Stomach (tissue), 9 donors: ENCODE measurements around the gene CPS1. TPM values are rescaled to one million over a fixed set of nuclear protein-coding genes. Genes with fewer than 3 reads are reported as not detected.

Experiments
- DNase-seq, 2 donors: peaks; one replicate each; pipeline versions ENCODE4 v3.0.0 to v3.0.0-alpha.2; 2013 to 2019
- H3K27ac ChIP-seq, 5 donors: fragments of 200-600 bp in 4 of 5; sonication (generic) in 4 of 5; one replicate each; pipeline ENCODE4 v1.5.1; 2013 to 2019; ENCODE audit warnings: mild to moderate bottlenecking in 1 of 5, moderate library complexity in 1 of 5
- H3K27me3 ChIP-seq, 3 donors: fragments of 200-600 bp; sonication (generic); one replicate each; pipeline ENCODE4 v1.5.1; 2017 to 2019; ENCODE audit warnings: mixed run types in 1 of 3
- H3K36me3 ChIP-seq, 4 donors: fragments of 200-600 bp; sonication (generic); 1 replicate in 3 of 4; 2 replicates in 1 of 4; pipeline ENCODE4 v1.5.1; 2016 to 2019
- H3K4me1 ChIP-seq, 4 donors: fragments of 200-600 bp; sonication (generic); one replicate each; pipeline ENCODE4 v1.5.1; 2016 to 2019
- H3K4me3 ChIP-seq, 4 donors: fragments of 200-600 bp; sonication (generic) in 3 of 4; one replicate each; pipeline ENCODE4 v1.5.1; 2016 to 2019; ENCODE audit warnings: mild to moderate bottlenecking in 1 of 4
- H3K9me3 ChIP-seq, 4 donors: fragments of 200-600 bp; sonication (generic); one replicate each; pipeline ENCODE4 v1.5.1; 2016 to 2019
- CTCF ChIP-seq, 7 experiments: fragments of 450-650 bp in 4 of 7; fragments of 200-600 bp in 3 of 7; sonication (generic) in 3 of 7; IDR thresholded peaks; one replicate each; pipeline ENCODE4 v1.5.1; 2016 to 2019; ENCODE audit warnings: antibody characterized with exemption in 7 of 7, control low read depth in 2 of 7, mild to moderate bottlenecking in 1 of 7
- EP300 ChIP-seq: sonication (generic); formaldehyde crosslinking; IDR thresholded peaks from one replicate; pipeline ENCODE4 v1.6.1; 2017; ENCODE audit warnings: antibody characterized with exemption
- POLR2A ChIP-seq, 4 donors: fragments of 450-650 bp; IDR thresholded peaks; one replicate each; pipeline ENCODE4 v1.6.1; 2016; ENCODE audit warnings: antibody characterized with exemption in 4 of 4, control low read depth in 2 of 4, mild to moderate bottlenecking in 1 of 4, moderate library complexity in 1 of 4
- POLR2AphosphoS5 ChIP-seq, 3 donors: sonication (generic); formaldehyde crosslinking; IDR thresholded peaks; one replicate each; pipeline ENCODE4 v1.6.1; 2016; ENCODE audit warnings: antibody characterized with exemption in 3 of 3
- WGBS, 5 donors: extraction: QIAGEN DNeasy Blood & Tissue Kit in 3 of 5; methylation state at CpG; one replicate each; pipeline versions ENCODE4 v1.1.5 to v1.1.7; 2013 to 2018; 5-methylcytosine and 5-hydroxymethylcytosine counted together
- intact Hi-C: fragments of 100-400 bp; cut with DNase I; formaldehyde crosslinking; loops from one replicate; pipeline ENCODE4 v1.15.1; 2023; ENCODE audit warnings: low total_unique reads
- polyA plus RNA-seq, 3 donors: library from polyadenylated mRNA; stranded (reverse); fragments of 200-250 nt; gene quantifications; one replicate each; pipeline ENCODE4 v1.2.3, GENCODE V29; 2013
- total RNA-seq, 5 donors: library from RNA; depleted of rRNA; stranded (reverse); fragments of >200 nt; gene quantifications; one replicate each; pipeline versions ENCODE4 v1.1.0 to v1.2.3, GENCODE V29; 2014 to 2016
- donor health status: healthy with polysubstance abuse.
- donor health status: Bipolar disorder and iron deficiency.
- donor health status: healthy.

CPS1 gene
- total and polyA plus RNA-seq, 8 donors: under 0.01 to 14.9 (median 0.51) TPM

- intact Hi-C loops: no loop called here
- WGBS, 5 donors: 62 to 71% (median 66%) methylated on average over 2 of the region's 2 CpGs
- Histone ChIP-seq H3K36me3 (no peaks in the 10 kb centered on the region), H3K4me1 (no peaks in the 10 kb centered on the region), H3K27ac (no peak overlapping the region), H3K4me3 (no peak overlapping the region), H3K9me3 (no peaks in the 10 kb centered on the region), H3K27me3 (no peaks in the 10 kb centered on the region)
- TF ChIP-seq EP300 (no peak), POLR2A (IDR thresholded peaks at IDR 0.05) (no peak), POLR2AphosphoS5 (IDR thresholded peaks at IDR 0.05) (no peak), CTCF (IDR thresholded peaks at IDR 0.05) (no peak)
- DNase-seq: no peak
Measured at GRCh38 chr2:210591663-210592062, 35.3 kb downstream of the CPS1 start.

GRCh38 chr2:210592726-210593125, 36.3 kb downstream of the CPS1 start:
- TF ChIP-seq POLR2A (IDR thresholded peaks at IDR 0.05) (no peak), POLR2AphosphoS5 (IDR thresholded peaks at IDR 0.05) (no peak), CTCF (IDR thresholded peaks at IDR 0.05) (no peak), EP300 (no peak)
- Histone ChIP-seq H3K4me3 (no peak overlapping the region), H3K36me3 (no peaks in the 10 kb centered on the region), H3K9me3 (no peaks in the 10 kb centered on the region), H3K27ac (no peak overlapping the region), H3K27me3 (no peaks in the 10 kb centered on the region), H3K4me1 (no peaks in the 10 kb centered on the region)
- no peak for DNase-seq
- intact Hi-C loops: no loop called here
- WGBS, 5 donors: 72 to 82% (median 77%) methylated on average over 4 of the region's 4 CpGs

- DNase-seq: peak in 1 of 2 donors; percentile 4
- intact Hi-C loops: no loop called here
- Histone ChIP-seq H3K36me3 (no peaks in the 10 kb centered on the region), H3K4me3 (no peak overlapping the region), H3K9me3 (peaks cover 0 to 4% (median 0%) of the 10 kb centered on the region in 4 donors), H3K27ac (no peak overlapping the region), H3K27me3 (no peaks in the 10 kb centered on the region), H3K4me1 (no peaks in the 10 kb centered on the region)
- WGBS, 5 donors: 74 to 85% (median 76%) methylated on average over 4 of the region's 4 CpGs
- TF ChIP-seq POLR2AphosphoS5 (IDR thresholded peaks at IDR 0.05) (no peak), POLR2A (IDR thresholded peaks at IDR 0.05) (no peak), CTCF (IDR thresholded peaks at IDR 0.05) (no peak), EP300 (no peak)
Measured at GRCh38 chr2:210593166-210593565, 36.8 kb downstream of the CPS1 start.

GRCh38 chr2:210598219-210598618, 41.8 kb downstream of the CPS1 start:
- Histone ChIP-seq H3K4me1 (no peaks in the 10 kb centered on the region), H3K36me3 (peaks cover 0 to 5% (median 0%) of the 10 kb centered on the region in 4 donors), H3K4me3 (no peak overlapping the region), H3K27me3 (no peaks in the 10 kb centered on the region), H3K9me3 (peaks cover 0 to 6% (median 0%) of the 10 kb centered on the region in 4 donors), H3K27ac (no peak overlapping the region)
- no peak for DNase-seq
- TF ChIP-seq EP300 (no peak), POLR2AphosphoS5 (IDR thresholded peaks at IDR 0.05) (no peak), POLR2A (IDR thresholded peaks at IDR 0.05) (no peak), CTCF (IDR thresholded peaks at IDR 0.05) (no peak)
- intact Hi-C loops: no loop called here
- 90 to 94% (median 92%) methylated on average over 3 of the region's 3 CpGs for WGBS, 5 donors
